ENCODE measurements around the gene KCNQ1. TPM values are rescaled to one million over a fixed set of nuclear protein-coding genes. Genes with fewer than 3 reads are reported as not detected.

Gene KCNQ1
- total RNA-seq, 1 experiment from 2014 or later: not detected

- Histone ChIP-seq H4K20me1 (ENCODE audit: insufficient read depth) (no peaks in the 10 kb centered on the region), H3K4me2 (no peak overlapping the region), H3K4me1 (replicated peaks; ENCODE audit: insufficient read depth) (peaks cover 23% of the 10 kb centered on the region), H3K36me3 (ENCODE audit: low read depth) (no peaks in the 10 kb centered on the region), H3K79me2 (ENCODE audit: low read depth) (no peaks in the 10 kb centered on the region), H3K9me2 (ENCODE audit: insufficient read depth) (no peaks in the 10 kb centered on the region), H2AFZ (no peak overlapping the region), H3K4me3 (no peak overlapping the region), H3K27ac (no peak overlapping the region), H3K27me3 (ENCODE audit: insufficient read depth, low read depth) (no peaks in the 10 kb centered on the region), H3K9me3 (ENCODE audit: insufficient read depth, low read depth) (no peaks in the 10 kb centered on the region), H3F3A (ENCODE audit: insufficient read depth, low read depth) (0 out of 2 replicates have a peak, but pooled peaks cover 12% of the 10 kb centered on the region)
- DNase-seq: no peak
- ChIA-PET POLR2A (ENCODE audit: unreplicated experiment) (no interaction called here), CTCF (no interaction called here)
- intact Hi-C loops (cut with micrococcal nuclease; ENCODE audit: unreplicated experiment): no loop called here
- BruUV-seq (replicated peaks): no TSS peak
- no peak for TF ChIP-seq CTCF (conservative IDR thresholded peaks at IDR 0.05)
- TF ChIP-seq EZH2 (IDR thresholded peaks at IDR 0.05; ENCODE audit: low read depth): no peak
These were observed 298.8 kb downstream of the KCNQ1 start for GRCh38 chr11:2743427-2744110.

DNA sequence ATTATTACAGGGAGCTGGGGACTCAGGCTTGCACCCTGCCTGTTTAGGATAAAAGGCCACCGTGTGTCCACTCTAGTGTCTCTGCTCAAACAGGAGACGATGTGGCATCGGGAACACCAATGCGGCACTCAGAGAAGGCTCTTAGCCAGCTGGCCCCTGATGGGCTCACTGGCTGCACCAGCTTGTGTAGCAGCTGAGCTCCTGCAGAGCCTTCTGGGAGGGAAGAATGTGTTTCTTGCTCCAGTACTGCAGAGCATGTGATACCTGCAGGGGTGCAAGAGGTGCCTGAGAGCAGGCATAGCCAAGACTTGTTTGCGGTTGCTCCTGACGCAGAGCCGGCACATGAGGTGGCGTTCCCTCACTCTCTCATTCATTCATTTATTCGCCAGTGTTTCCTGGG, 299.4 kb downstream of the KCNQ1 start:
- Histone ChIP-seq H3K27me3 (ENCODE audit: insufficient read depth, low read depth) (no peaks in the 10 kb centered on the region), H3K9me2 (ENCODE audit: insufficient read depth) (no peaks in the 10 kb centered on the region), H2AFZ (no peak overlapping the region), H3K4me2 (no peak overlapping the region), H4K20me1 (ENCODE audit: insufficient read depth) (no peaks in the 10 kb centered on the region), H3K4me3 (no peak overlapping the region), H3K36me3 (ENCODE audit: low read depth) (no peaks in the 10 kb centered on the region), H3K79me2 (ENCODE audit: low read depth) (no peaks in the 10 kb centered on the region), H3K27ac (no peak overlapping the region), H3K9me3 (ENCODE audit: insufficient read depth, low read depth) (no peaks in the 10 kb centered on the region), H3F3A (ENCODE audit: insufficient read depth, low read depth) (0 out of 2 replicates have a peak, but pooled peaks cover 12% of the 10 kb centered on the region), H3K4me1 (replicated peaks; ENCODE audit: insufficient read depth) (peaks cover 23% of the 10 kb centered on the region)
- ChIA-PET POLR2A (ENCODE audit: unreplicated experiment) (no interaction called here), CTCF (no interaction called here)
- no TSS peak for BruUV-seq (replicated peaks)
- DNase-seq: no peak
- TF ChIP-seq CTCF (conservative IDR thresholded peaks at IDR 0.05) (no peak), EZH2 (IDR thresholded peaks at IDR 0.05; ENCODE audit: low read depth) (no peak)
- intact Hi-C loops (cut with micrococcal nuclease; ENCODE audit: unreplicated experiment): no loop called here

DNA sequence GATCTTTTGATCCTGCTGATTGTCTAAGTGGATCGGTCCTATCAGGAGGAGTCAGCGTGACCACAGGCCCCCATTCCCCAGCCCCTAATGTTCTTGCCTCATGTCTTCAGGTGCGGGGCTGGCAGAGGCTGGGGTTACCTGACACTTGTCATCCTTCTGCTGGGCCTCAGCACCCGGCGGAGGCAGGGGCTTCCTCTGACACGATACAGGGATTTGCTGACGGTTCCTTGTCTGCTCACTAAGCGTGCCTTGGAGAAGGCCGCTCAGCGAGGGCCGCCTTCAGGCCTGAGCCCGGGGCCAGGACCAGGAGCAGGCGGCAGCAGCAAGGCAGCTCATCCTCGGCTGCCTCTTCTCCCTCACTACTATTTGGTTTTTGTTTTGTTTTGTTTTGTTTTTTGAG, 300.7 kb downstream of the KCNQ1 start:
- Histone ChIP-seq H2AFZ (no peak overlapping the region), H3K4me2 (no peak overlapping the region), H3K9me3 (ENCODE audit: insufficient read depth, low read depth) (no peaks in the 10 kb centered on the region), H3K36me3 (ENCODE audit: low read depth) (no peaks in the 10 kb centered on the region), H3F3A (ENCODE audit: insufficient read depth, low read depth) (0 out of 2 replicates have a peak, but pooled peaks cover 12% of the 10 kb centered on the region), H3K79me2 (ENCODE audit: low read depth) (no peaks in the 10 kb centered on the region), H4K20me1 (ENCODE audit: insufficient read depth) (no peaks in the 10 kb centered on the region), H3K9me2 (ENCODE audit: insufficient read depth) (no peaks in the 10 kb centered on the region), H3K4me1 (replicated peaks; ENCODE audit: insufficient read depth) (peaks cover 23% of the 10 kb centered on the region), H3K27me3 (ENCODE audit: insufficient read depth, low read depth) (no peaks in the 10 kb centered on the region), H3K27ac (no peak overlapping the region), H3K4me3 (no peak overlapping the region)
- intact Hi-C loops (cut with micrococcal nuclease; ENCODE audit: unreplicated experiment): no loop called here
- TF ChIP-seq EZH2 (IDR thresholded peaks at IDR 0.05; ENCODE audit: low read depth): no peak
- no peak for TF ChIP-seq CTCF (conservative IDR thresholded peaks at IDR 0.05)
- no TSS peak for BruUV-seq (replicated peaks)
- ChIA-PET POLR2A (ENCODE audit: unreplicated experiment) (no interaction called here), CTCF (no interaction called here)
- no peak for DNase-seq
